ENCODE data around the gene RCAN2. TPM values are rescaled to one million over a fixed set of nuclear protein-coding genes. Genes with fewer than 3 reads are reported as not detected.

Gene RCAN2
- total RNA-seq, 2 donors from 2014 or later: 4.0 to 9.8 TPM

DNA sequence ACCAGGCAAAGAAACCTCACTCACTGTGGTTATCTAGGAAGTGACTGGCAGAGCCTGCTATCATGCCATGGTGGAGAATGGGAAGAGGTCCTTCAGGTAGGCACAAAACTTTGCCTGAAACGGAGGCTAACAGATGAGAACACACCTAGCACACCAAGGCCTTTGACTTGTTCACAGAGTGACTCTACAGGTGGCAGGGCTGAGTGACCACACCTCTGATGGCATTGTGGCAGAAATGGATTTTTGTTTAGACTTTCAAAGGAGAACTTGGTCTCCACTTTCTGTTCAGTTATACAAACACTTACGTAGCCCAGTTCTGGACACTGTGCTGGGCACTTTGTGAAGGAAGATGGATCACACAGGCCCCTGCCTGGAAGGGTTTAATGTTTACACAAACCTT is 204.2 kb downstream of the RCAN2 start:
- DNase-seq: no peak
- ATAC-seq: no peak
- intact Hi-C loops (cut with DNase I, micrococcal nuclease): no loop called here

DNA sequence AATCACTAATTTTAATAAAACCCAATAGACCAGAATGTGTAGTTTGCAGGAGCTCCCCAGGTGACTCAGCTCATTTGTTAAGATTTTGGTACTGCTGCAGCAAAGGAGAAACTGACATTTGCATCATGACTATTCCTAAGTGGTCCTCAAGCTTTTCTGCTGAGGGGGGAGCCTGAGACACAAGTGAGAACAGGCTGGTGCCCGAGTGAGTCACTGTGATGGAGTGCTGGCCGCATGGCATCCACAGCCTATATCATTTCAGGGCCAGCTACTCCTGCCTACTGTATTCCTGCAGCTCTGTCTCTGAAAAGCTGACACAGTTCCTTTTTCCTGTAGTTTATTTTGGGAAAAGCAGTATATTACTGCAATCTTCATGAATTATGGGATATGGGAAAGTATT is 206.8 kb downstream of the RCAN2 start:
- ATAC-seq (no peak), DNase-seq (no peak)
- intact Hi-C loops (cut with DNase I, micrococcal nuclease): no loop called here

DNA sequence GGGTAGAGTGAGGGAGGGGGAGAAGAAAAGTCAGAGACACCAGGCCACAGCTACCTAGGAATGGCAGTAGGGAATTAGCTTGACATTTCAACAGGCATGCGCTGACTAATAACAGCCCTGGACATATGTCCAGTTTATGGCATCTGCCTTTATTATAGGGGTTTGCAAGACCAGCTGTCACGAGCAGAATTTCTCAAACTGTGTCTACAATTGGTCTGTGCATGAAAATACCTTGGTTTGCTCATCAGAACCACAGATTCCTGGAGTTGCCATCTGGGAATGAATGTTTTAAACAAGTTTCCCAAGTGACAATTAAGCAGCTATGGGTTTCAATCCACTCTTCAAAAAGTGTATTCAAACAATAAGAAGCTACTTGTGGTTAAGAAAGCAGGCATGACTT is 210.1 kb downstream of the RCAN2 start:
- intact Hi-C loops (cut with DNase I, micrococcal nuclease): no loop called here
- ATAC-seq: no peak

DNA sequence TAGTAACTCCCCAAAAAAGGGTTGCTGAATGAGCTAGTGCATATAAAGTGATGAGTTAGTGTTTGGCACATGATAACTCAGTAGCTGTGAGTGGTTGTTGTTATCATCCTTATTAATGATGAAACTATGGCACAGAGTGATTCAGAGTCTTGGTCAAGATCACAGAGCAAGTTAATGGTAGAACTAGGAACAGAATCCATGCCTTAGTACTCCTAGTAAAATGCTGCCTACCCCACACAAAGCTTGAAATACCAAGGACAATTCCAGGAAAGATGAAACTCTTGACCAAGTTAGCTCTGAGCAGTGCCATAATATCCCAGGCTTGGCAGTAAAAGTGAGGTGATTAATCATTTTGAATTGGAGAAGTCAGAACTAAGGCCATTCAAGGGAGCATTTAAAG is 211.4 kb downstream of the RCAN2 start:
- no peak for DNase-seq
- intact Hi-C loops (cut with DNase I, micrococcal nuclease): no loop called here
- ATAC-seq: no peak

More for the DNA sequence above, 210.1 kb downstream of the RCAN2 start:
- DNase-seq: no peak

DNA sequence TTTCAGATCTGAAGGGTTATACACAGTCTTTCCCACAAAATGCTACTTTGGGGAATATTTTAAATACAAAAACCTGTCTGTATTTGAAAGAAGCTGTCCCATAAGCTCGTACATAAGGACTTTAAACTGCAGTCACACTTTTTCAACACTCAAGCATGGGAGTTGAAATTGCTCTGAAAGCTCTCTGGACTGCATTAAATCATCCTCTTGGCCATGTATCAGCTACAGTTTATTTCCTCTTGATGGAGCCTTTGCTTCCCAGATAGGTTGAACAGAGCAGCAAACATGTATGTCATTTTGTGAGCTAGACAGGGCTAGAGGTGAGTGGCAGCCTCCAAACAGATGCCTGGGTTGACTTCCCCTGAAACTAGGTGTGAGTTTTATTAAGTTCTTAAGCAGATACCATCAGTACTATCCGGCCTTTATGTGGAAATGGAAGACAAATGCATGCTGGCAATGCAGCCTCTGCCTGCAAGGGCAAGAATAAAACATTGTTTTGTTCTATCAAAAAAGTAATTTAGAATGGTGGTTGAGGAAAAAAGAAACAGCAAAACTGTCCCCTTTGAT is 214.6 kb downstream of the RCAN2 start:
- DNase-seq: no peak
- intact Hi-C loops (cut with DNase I, micrococcal nuclease): no loop called here
- no peak for ATAC-seq

DNA sequence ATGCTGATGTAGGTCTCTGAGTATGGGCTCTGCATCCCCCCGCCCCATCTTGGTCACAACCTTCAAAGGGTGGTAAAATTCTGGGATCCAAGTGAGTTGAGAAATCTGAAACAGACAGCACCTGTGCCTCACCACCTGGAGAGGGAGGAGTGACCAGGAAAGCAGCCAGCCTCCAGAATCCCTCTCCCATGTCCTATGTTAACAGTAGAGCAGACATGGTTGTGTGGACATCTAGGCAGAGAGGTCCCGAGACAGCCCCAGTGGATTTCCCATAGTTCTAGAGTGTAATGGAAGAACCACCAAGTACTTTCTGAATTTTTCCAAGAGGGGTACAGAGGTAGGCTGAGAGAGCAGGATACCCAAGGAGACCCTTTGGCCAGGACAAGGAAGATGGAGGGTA is 216.7 kb downstream of the RCAN2 start:
- DNase-seq: no peak
- intact Hi-C loops (cut with DNase I, micrococcal nuclease): no loop called here
- no peak for ATAC-seq

DNA sequence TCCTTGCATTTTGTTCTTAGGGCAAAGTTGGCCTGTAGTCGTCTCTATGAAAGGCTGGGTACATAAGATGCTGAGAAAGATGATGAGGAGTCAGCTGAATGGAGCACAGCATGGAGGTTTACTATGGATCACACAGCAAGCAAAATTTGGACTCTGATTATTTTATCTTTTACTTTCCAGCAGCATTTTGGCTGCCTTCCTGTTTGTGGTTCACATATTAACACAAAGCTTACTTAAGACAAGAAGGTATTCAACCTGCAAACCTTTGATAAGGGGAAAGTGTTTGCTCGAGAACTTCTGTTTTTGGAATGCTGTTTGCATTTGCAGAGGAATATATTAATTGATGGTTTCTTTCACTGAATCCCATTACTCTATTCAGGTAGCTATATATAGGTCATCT is 217.3 kb downstream of the RCAN2 start:
- ATAC-seq (no peak), DNase-seq (no peak)
- intact Hi-C loops (cut with DNase I, micrococcal nuclease): no loop called here

DNA sequence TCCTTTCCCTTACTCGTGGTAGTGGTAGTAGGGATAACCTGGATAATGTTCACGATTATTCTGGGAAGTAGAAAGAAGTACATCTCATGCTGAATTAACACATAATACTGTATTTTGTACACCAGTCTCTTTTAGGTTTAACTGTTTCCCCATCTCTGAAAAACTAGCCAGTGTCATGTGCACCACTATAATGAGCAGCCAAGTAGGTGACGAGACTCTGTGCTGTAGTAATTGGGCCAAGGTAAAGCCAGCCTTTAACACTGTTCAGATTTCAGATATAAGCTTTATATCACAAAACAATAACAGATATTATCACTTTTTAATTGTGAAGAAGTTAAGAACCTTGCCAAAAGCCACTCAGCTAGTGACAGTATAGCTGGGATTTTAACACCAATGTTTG is 219.5 kb downstream of the RCAN2 start:
- DNase-seq (no peak), ATAC-seq (no peak)
- intact Hi-C loops (cut with DNase I, micrococcal nuclease): no loop called here

DNA sequence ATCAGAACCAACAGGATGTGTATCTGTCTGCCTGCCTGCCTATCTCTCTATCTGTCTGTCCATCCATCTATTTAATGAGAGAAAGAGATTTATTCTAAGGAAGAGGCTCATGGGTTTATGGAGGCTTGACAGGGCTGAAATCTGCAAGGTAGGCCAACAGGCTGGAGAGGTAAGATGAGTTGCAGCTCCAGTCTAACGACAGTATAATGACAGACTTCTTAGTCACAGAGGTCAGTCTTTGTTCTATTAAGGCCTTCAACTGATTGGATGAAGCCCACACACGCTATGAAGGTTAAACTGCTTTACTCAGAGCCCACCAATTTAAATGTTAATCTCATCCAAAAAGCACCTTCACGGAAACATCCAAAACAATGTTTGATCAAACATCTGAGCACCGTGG is 220.1 kb downstream of the RCAN2 start:
- intact Hi-C loops (cut with DNase I, micrococcal nuclease): no loop called here
- no peak for ATAC-seq
- no peak for DNase-seq

DNA sequence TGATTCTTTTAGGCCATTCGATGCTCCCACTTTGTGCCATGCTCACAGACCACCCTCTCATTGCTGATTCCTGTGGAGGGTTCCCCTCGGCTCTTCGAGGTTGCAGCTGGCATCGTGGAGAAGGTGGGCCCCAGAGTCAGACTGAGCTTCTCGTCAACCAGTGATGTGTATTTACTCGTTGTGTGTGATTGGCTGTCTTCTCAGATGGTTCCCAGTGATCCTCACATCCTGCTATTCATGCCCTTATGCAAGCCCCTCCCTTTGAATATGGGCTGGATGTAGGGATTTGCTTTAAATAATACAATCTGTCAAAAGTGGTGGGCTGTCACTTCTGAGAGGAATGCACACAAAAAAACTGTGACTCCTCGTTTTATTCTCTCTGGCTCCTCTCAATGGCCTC is 220.9 kb downstream of the RCAN2 start:
- DNase-seq (no peak), ATAC-seq (no peak)
- intact Hi-C loops (cut with DNase I, micrococcal nuclease): no loop called here

DNA sequence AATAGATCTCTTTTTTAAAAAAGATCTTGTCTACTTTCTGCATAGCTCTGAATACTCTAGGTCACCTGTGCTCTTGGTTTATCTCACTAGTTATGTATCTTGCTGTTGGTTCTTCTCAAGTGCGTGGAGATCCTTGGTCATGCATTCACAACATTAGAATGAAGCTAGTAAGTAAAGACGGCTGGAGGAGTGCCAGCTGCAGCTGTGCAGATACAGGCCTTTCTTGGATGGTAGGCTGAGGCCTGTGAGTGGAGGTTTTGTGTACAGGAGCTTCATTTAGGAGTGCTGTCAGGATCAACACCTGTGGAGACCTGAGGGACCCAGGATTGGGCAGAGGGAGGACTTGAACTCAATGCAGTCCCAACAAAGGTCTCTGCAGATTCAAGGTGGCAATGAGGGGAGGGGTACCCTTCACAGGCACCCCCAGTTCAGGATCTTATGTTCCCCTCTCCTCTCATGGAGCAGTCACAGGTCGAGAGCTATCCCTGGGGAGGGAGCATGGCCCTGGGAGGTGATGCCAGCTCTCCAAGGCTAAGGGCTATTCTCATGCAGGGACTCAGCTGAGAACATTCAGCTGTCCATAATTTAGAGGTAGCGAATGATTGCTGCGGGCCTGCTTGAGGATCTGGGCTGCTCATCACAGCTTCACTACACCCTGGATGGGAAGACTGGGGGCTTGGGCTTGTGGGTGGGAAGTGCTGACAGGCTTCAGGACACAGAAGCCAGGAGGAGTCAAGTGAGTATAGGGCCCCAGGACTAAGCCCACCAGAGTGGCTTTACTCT is 221.6 kb downstream of the RCAN2 start:
- DNase-seq (peak in 1 of 2 donors; percentile 12), ATAC-seq (no peak)
- intact Hi-C loops (cut with DNase I, micrococcal nuclease): no loop called here

DNA sequence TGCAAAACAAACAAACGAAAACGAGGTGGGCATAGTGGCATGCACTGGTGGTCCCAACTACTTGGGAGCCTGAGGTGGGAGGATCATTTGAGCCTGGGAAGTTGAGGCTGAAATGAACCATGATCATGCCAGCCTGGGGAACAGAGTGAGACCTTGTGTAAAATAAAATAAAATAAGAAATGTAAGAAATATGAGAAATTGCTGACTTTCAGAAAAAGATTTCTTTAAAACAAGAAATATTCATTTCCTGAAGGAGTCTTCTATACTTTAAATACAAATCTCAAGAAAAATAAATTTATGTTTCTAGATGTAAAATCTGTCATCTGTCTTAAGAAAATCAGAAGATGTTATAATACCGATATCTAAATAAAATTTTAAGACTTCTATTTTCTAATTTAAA is 223.7 kb downstream of the RCAN2 start:
- intact Hi-C loops (cut with DNase I, micrococcal nuclease): no loop called here

DNA sequence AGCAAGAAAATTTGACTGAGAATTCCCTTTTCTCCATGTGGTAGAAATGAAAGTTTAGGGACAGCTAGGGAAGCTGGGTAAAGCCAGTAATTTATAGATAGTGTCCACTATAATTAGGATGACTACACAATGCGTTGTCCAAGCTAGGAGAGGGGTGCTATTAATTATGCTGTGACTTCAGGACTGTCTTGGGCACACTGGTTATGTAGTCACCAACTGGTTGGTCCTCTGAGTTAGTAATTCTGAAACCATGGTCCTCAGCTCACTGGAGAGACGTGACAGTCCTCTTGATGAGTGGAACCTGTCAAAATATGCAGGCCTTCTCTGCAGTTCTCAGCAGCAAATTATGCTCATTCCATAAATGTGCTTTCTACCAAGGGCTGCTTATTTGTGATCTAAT is 225.9 kb downstream of the RCAN2 start:
- ATAC-seq (no peak), DNase-seq (no peak)
- intact Hi-C loops (cut with DNase I, micrococcal nuclease): no loop called here

More for the DNA sequence above, 223.7 kb downstream of the RCAN2 start:
- DNase-seq (no peak), ATAC-seq (no peak)

DNA sequence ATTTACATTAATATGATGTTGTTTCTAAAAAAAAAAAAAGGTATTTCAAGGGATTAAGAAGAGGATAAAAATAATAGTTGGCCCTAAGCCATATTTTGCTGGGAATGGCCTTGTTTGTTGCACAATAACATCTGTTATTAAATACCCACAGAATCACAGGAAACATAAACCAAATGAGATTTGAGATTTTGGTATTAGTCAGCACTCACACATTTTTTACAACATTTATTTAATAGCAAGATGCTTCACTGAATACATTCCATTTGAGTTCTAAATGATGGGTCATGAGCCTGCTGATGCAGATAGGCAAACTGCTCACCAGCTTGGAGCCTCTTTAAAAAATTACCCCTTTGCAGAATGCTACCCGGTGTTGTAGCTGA is 227.6 kb downstream of the RCAN2 start:
- no peak for ATAC-seq
- intact Hi-C loops (cut with DNase I, micrococcal nuclease): no loop called here
- DNase-seq: no peak

DNA sequence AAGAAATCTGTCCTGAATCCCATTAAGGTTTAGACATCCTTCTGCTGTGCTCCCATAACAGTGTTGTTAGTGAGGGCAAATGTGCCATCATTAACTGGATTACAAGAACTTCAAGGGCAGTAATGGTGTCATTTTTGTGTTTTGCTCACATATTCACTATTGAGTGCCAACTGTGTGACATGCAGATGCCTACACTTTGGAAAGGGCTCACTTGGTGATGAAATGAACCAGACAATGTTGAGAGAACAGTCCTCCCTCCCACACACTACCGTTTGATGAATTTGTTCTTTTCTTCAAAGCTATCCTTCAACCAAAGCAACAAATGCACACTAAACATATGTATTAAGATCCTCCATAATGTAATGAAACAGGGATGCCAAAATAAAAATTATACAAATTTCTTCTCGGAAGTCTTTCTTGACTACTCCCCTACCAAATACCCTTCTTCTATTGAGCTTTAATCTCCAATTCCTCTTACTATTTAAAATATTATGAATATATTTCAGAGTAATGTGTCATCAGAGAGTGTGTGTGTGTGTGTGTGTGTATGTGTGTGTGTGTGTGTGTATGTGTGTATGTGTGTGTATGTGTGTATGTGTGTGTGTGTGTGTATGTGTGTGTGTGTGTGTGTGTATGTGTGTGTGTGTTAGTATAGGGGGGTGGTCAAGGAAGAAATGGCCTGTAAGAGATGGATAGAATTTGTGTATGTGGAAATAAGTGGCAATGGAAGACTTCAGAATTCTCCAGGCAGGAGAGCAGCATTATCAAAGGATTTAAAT is 228.1 kb downstream of the RCAN2 start:
- ATAC-seq (no peak), DNase-seq (no peak)
- intact Hi-C loops (cut with DNase I, micrococcal nuclease): no loop called here

DNA sequence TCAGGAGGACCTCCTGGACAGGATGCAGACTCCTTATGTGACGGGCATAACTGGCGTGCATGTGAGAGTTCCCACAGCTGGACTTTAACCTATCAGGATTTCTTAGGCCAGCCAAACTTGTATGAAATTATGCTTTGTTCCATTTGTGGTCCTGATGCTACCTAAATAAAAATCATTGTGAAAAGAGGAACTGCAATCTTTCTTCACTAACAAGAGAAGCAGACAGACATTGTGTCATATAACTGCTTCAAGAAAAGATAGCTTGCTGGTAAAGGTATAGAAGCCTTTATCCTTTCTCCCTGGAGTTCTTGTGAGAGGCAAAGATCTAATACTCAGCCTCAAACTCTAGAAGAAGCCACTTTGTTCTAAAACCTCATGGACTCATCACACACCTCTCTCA is 233.0 kb downstream of the RCAN2 start:
- ATAC-seq (no peak), DNase-seq (no peak)
- intact Hi-C loops (cut with DNase I, micrococcal nuclease): no loop called here

DNA sequence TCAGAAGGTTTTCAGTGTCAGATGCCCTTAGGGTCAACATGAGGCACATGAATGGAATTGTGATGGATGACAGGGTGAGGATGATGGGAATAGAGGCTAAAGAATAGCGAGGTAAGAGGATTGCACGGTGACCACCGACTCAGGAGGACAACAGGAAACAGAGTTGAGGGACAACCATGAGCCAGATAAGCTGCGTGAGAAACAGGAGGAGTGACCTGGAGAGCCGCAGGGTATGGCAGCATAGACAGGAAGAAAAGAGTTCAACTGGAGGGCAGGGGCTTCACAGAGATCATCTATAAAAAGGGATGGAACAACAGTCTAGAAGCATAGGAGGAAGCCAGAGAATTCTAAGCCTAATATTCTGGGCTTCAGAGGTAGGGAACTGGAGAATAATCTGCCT is 235.7 kb downstream of the RCAN2 start:
- intact Hi-C loops (cut with DNase I, micrococcal nuclease): no loop called here
- ATAC-seq (no peak), DNase-seq (no peak)

DNA sequence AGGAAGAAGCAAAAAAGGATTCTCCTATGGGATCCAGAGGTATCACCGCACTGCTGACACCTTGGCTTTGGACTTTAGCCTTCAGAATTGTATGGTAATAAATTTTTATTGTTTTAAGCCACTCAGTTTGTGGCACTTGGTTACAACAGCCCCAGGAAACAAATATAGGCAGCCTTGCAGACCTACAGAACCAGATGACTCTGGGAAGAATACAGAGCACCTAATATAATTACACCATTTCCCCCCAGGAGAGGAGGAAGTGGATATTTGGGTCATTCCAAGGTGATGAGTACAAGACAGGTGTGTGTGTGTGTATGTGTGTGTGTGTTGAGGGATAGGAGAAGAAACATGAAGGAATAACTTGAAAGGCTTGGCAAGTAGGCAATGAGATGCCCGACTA is 236.3 kb downstream of the RCAN2 start:
- ATAC-seq (peak; percentile 98), DNase-seq (peak; percentile 5 to 26)
- intact Hi-C loops (cut with DNase I, micrococcal nuclease): no loop called here

DNA sequence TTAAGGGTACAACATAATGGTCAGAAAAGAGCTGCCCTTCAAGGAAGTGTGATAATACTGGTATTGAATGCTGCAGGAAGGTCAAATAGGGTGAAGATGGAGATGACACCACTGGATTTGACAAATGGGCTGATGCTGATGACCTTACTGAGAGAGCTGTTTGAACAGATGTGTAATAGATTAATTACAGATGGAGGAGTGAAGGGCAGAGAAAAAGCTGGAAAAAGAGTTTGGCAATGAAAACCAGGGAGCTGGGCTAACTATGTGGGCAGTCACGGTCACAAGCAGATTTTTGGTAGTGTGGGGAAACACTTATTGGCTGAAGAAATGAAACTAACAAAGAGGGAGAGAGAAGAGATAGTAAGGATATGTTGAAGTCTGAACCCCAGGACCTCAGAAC is 236.9 kb downstream of the RCAN2 start:
- DNase-seq (no peak), ATAC-seq (no peak)
- intact Hi-C loops (cut with DNase I, micrococcal nuclease): no loop called here

DNA sequence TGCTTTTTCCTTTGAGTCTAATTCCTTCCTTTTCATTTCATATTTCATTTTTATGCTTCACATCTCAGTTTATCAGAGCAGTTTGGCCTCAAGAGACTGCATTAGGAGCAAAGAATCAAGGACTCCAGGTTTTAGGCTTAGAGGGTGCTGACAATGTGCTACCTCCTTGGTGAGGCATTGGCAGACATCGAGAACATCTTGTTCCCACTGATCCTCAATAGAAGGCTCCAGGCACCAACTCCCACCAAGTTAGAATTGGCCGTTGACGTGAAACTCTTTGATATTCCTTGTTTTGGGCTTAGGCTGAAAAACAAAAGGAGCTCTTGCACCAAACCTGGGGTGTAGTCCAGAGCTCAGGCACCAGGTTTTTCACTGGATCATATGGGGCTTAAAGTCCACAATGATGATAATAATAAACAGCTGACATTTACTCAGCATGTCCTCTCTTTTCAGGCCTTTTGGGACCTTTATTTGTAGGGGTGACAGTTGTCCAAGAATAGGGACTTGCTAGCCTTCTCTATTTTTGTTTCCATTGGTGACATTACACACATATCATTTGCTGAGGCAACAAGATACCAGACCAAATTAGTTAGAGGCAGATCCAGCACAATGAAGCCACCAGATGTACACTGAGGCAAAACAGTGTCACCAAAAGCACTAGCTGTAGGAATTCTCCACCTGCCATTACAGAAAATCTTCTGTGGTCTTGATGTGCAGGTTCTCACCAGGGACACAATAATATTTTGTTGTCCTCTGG is 239.5 kb downstream of the RCAN2 start:
- no peak for ATAC-seq
- no peak for DNase-seq
- intact Hi-C loops (cut with DNase I, micrococcal nuclease): no loop called here

All from left colon (tissue), 2 donors.